Uterus (tissue), 2 donors: ENCODE measurements around the gene FBXW7.

Source experiments
- POLR2A ChIP-seq, 2 donors: fragments of 450-650 bp; IDR thresholded peaks; one replicate each; pipeline ENCODE4 v1.6.1; 2016; ENCODE audit warnings: antibody characterized with exemption in 2 of 2, mild to moderate bottlenecking in 1 of 2, moderate library complexity in 1 of 2
- TF ChIP-seq, protein P1 (sequence below), 4 experiments: fragments of 200-600 bp in 2 of 4; fragments of 450-650 bp in 2 of 4; sonication (generic) in 2 of 4; IDR thresholded peaks; one replicate each; pipeline ENCODE4 v1.5.1; 2016 to 2019; ENCODE audit warnings: antibody characterized with exemption in 4 of 4, mild to moderate bottlenecking in 2 of 4, moderate library complexity in 1 of 4

DNA sequence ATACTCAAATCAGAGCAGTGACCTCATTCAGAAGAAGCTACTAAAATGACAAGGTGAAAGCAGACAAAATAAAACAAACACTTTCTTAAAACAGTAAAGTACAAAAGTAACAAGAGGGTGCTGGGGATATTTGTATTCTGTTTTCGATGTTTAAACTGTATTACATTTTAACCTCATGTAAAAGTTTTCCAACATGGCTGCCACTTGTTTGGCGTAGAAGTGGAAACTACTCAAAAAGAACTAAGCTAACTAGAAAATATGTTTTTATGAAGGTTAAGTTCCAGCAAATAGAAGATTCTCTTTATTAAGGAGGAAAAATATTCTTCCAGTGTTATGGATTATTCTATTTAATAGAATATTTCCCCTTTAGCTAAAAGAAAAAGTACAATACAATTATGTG lies 155.0 kb downstream of the FBXW7 start:
- TF ChIP-seq, protein P1, sequence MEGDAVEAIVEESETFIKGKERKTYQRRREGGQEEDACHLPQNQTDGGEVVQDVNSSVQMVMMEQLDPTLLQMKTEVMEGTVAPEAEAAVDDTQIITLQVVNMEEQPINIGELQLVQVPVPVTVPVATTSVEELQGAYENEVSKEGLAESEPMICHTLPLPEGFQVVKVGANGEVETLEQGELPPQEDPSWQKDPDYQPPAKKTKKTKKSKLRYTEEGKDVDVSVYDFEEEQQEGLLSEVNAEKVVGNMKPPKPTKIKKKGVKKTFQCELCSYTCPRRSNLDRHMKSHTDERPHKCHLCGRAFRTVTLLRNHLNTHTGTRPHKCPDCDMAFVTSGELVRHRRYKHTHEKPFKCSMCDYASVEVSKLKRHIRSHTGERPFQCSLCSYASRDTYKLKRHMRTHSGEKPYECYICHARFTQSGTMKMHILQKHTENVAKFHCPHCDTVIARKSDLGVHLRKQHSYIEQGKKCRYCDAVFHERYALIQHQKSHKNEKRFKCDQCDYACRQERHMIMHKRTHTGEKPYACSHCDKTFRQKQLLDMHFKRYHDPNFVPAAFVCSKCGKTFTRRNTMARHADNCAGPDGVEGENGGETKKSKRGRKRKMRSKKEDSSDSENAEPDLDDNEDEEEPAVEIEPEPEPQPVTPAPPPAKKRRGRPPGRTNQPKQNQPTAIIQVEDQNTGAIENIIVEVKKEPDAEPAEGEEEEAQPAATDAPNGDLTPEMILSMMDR (IDR thresholded peaks at IDR 0.05): no peak
- no peak for TF ChIP-seq POLR2A (IDR thresholded peaks at IDR 0.05)
